ENCODE measurements around the gene MESP2.

MESP2 gene

DNA sequence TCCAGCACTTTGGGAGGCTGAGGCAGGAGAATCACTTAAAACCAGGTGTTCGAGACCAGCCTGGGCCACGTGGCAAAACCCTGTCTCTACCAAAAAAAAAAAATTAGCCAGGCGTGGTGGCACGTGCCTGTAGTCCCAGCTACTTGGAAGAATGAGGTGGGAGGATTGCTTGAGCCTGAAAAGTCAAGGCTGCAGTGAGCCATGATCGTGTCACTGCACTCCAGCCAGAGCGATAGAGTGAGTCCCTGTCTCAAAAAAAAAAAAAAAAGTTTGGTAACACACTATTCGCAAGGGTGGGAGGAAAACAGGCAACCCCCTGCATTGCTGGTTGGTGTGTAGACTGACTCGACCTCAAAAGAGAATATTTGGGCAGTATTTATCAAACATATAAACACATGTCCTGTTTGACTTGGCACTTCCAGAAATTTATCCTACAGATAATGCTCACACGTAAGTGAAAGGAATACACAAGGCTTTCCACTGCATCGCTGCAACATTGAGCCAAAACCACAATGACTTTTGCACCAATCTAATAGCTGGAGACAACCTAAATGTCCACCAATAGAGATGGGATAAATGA lies 41.7 kb downstream of the MESP2 start:
- DNase-seq (ENCODE audit: low read depth in 3 of 3) = no peak

DNA sequence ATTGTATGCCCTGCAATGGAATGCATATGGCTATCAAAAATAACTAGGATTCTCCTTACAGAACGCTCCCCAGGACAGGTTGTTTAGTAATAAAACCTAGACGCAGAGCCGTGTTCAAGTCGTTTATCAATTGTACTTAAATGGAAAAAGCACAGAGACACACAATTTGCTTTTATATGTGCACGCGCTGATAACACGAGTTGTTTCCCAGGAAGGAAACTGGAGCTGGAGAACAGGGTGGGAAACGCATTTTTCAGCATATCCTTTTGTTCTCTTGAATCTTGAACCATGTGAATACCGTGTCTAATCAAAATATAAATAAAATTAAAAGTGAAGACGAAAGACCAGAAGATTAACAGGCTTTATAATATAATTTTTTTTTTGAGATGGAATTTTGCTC lies 42.2 kb downstream of the MESP2 start:
- DNase-seq (ENCODE audit: low read depth in 3 of 3) = no peak

DNA sequence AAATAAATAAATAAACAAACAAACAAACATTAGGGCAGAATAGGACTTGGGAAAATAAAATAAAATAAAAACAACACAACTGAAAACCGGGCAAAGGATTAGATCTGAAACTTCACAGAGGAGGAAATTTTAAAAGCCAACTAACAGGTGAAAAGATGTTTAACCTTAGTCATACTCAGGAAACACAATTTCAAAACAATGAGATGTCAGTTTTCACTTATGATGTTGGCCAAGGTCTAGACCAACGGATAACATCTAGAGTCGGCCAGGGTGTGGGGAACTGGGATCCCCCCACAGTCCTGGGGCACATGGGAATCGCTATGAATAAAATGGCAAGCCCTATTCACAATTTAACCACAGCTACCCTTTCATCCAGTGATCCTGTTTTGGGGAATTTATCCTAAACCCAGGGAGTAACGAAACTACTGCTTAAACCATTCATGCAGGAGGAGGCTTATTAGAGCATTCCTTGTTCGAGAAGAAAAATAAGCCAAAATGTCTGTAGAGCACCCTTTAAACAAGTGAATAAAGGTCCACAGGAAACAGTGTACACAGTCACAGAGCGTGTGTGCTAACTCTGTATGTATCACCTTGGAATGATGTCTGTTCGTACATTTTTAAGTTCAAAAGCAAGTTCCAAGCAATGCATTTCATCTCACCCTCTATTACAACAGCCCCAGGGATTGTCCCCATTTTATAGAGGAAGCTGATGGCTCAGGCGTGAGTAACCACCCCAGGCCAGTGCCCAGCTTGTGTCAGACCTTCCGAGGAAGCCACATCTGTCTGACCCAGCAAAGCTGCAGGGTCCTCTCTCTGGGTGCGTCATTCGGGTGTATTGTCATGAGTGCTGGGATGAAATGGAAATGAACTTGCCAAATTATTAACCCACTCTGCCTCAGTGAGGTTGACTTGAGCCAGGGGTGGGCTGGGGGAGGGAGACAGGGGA lies 44.8 kb downstream of the MESP2 start:
- no peak for DNase-seq (ENCODE audit: low read depth in 3 of 3)

DNA sequence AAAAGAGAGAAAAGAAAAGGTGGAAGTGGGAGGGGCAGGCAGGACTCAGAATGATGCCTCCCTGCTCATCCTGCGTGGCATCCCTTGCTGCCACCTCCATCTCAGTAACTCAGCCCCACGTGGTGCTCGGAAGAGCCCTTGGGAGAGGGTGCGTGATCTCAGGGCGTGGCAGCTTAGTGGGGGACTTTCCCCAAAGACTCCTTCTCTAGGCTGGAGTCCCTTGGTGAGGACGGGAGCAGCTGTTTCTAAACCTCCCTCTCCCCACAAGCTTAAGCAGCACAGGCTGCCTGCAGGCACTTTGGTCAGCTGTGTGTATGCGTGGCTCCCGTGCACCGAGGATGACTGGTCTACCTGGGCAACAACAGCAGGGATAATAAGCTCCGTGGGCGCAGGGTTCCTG lies 45.9 kb downstream of the MESP2 start:
- DNase-seq (ENCODE audit: low read depth in 3 of 3) = no peak

DNA sequence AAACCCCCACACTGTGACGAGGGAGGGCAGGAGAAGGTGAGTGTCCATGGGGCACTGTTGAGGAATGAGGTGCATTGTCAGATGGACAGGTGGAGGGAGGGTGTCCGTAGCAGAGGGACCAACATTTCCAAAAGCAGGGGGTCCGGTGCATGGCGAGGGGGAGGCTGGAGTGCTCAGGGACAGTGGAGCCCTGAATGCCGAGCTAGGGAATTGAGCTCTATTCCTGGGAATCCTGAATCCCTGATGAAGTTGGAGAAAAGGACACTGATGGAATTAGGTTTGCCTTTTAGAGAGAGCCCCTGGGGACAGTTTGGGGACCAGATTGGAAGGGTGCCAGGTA lies 46.4 kb downstream of the MESP2 start:
- DNase-seq (ENCODE audit: low read depth in 3 of 3) = no peak

DNA sequence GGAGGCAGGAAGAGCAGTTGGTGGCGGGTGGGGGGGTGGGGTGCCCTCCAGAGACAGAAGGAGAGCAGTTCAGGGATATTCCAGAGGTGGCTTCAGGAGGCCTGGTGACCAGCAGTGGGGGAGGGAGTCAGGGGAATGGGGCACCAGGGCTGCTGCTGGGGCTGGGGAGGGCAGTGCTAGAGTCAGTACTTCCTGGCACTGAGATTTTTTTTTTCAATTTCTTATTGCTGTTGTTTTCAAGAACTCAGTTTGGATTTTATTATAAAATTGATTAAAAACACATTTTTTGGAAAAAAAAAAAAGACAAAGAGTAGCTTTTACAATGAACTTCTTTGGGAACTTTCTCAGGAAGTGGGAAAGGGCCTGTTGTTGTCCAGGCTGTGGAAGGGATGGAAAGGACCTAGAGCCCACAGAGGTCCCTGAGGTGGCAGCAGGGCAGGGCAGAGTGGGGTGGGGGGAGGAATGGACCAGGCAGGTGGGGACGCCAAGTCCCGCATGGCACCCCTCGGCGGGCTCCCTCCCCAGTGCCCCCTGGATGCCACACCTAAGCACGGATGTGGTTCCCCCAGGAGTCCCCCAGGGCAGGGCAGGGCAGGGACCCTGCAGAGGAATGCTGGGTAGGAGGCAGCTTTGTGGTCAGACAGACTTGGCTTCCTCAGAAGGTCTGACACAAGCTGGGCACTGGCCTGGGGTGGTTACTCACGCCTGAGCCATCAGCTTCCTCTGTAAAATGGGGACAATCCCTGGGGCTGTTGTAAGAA lies 47.0 kb downstream of the MESP2 start:
- DNase-seq (ENCODE audit: low read depth in 3 of 3) = no peak

DNA sequence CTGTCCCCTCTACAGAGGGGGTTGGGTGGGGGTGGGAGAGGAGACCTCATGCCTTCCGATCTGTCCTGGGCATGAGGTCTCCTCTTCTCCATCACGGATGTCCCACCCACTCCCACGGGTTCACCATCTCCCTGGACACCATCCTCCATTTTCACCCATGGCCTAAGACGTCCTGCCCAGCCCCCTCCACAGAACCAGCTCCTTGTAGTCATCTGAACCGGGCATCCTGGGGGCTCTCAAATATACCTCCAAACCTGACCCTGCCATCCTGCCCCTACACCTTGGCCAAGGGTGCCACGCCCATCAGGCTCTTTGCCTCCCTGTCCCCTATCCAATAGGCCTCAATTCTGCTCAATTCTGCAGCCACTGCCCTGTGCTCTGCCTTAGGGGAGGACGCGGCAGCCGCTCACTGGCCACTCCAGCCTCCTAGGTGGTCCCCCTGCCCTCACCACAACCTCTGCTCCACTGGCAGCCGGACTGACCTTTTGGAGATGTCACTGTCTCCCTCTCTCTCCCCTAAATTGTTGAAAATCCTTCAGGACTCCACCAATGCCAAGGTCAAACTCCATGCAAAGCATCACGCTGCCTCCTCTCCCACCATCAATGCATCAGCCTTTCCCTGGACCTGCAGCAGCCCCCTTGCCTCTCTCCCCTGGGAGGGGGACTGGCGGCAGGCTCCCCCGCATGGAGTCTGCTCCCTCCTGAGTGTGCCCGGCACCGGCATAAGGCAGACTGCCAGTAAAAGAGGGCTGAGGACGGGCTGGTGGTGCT lies 47.9 kb downstream of the MESP2 start:
- DNase-seq (ENCODE audit: low read depth in 3 of 3) = no peak

DNA sequence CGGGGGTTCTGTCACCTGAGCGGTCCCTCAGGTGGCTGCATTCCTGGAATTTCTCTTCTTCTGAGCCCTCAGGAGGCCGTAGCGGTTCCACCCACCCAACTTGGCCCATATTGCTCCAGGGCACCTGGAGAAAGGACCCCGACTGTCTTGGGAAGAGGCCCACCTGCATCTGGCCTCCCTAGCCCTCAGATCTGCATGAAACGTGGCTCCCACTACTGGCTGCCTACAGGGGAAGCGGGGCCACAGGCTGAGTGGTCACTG lies 48.4 kb downstream of the MESP2 start:
- no peak for DNase-seq (ENCODE audit: low read depth in 3 of 3)

DNA sequence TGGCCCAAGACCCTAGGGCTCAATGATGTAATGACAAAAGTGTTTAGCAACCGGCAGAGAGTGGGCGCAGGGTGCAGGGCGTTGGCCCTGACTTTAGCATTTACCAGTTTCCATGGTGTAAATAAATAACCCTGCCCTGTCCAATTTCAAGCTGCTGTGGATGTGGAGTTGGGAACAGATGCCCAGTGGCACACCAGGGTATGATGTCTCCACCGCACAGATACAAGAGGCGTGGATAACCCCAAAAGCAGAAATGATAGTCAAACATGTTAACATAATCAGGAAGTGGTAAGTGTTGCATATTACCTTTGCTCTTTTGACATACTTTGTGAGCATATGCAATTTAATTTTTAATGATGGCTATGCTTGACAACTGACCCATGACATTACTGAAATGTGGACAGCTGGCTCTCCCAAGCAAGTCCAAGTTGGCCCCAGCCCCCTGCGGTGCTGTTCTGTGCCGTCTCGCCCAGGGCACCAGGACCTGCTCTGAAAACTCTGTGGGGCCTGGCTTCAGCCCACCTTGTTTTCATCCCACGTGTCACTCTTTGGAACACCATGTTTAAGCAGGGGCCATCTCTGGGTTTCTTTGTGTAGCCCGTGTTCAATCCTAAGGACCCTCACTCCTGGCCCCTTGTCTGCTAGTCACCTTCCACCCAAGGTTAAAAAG lies 49.3 kb downstream of the MESP2 start:
- no peak for DNase-seq (ENCODE audit: low read depth in 3 of 3)

DNA sequence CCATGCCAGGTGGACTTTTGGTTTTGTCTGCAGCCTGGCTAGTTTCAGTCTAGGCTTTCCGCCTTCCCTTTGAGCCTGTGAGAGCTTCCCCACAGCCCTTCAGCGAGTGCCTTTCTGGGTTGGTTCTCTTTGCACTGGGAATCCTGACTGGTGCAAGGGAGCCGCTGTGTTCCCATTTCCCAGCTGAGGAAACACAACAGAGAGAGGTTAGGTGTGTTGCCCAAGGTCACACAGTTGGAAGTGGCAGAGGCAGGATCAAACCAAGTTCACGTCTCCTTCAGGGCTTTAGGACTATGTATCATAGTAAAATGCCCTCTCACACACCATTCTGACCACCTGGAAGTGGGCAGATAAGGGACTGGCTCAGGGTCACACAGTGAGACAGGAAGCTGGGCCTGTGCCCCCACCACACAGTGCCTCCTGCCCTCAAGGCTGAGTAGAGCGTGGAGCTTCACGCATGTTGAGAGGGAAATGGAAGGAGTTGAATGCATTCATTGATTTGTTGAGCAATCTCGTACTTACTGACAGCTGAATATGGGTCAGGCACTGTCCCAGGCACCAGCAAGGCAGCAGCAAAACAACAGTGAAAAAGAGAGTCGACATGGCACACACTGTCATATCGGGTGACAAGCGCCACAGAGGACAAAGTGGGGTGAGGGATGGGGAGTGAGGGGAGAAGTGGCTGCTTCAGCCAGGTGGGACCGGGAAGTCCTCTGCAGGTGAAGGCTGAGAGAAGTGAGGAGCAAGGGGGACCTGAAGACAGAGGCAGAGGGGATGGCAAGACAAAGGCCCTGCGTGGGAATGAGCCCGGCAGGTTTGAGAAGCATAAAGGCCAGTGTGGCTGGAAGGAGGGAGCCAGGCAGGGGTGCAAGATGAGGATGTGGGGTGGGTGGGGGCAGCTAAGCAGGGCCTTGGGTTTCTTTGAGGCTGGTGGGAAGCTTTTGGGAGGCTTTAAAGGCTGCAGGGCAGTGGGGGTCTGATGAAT lies 50.8 kb downstream of the MESP2 start:
- no peak for DNase-seq (ENCODE audit: low read depth in 3 of 3)

DNA sequence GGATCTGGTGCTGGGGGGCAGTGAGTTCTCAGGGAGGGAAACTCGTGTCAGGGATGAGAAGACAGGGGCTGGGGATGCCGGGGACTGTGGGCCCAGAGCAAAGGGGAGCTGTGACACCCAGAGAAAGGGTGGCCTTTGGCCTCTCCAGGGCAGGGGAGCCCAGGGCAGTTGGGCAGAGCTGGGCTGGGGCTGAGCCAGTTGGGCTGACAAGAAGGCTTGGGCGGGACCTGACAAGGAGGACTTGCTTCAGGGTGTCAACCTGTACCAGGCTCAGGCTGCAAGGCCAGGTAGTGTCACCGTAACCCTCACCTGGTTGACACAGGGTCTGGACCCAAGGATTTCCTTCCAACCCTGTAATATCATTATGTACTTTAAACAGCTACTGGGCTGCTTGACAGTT lies 51.7 kb downstream of the MESP2 start:
- DNase-seq (ENCODE audit: low read depth in 3 of 3) = no peak
